HG03097 (cell line): ENCODE results near the gene MSLN.
"Not testable (repeated sequence)": the region's sequence is repeated elsewhere in the genome, so short reads cannot be mapped to it uniquely, and the experiment has no call there.

Source experiments
- ATAC-seq: cut with Tn5 transposase; IDR thresholded peaks from one replicate; pipeline ENCODE4 v1.9.1; 2021; ENCODE audit not compliant: unreplicated experiment, low FRiP score

Gene MSLN

GRCh38 chr16:760545-761343, at the start of gene MSLN:
Gene MSLN (plus strand): TSS chr16:760734. CDS start chr16:762681, 1,947 bp downstream.
- ATAC-seq, result no peak

- no peak for ATAC-seq
These were observed 49.5 kb upstream of the MSLN start for GRCh38 chr16:711084-711483.

- no peak for ATAC-seq
These were observed 48.8 kb upstream of the MSLN start for GRCh38 chr16:711548-712320.

GRCh38 chr16:712740-713250, 47.7 kb upstream of the MSLN start:
- ATAC-seq, result not testable (repeated sequence)

- no peak for ATAC-seq
These were observed 46.5 kb upstream of the MSLN start for GRCh38 chr16:714079-714478.

GRCh38 chr16:714558-715476, 45.7 kb upstream of the MSLN start, which contains the start of gene METRN:
Gene METRN (plus strand): TSS chr16:715118. CDS start chr16:715290, 172 bp downstream.
- peak; percentile 47 for ATAC-seq

- ATAC-seq, result no peak
These were observed 44.9 kb upstream of the MSLN start for GRCh38 chr16:715477-716199.

GRCh38 chr16:716200-716568, 44.4 kb upstream of the MSLN start:
- no peak for ATAC-seq

GRCh38 chr16:716768-717325, 43.7 kb upstream of the MSLN start:
- ATAC-seq, result no peak

- ATAC-seq, result no peak
These were observed 42.9 kb upstream of the MSLN start for GRCh38 chr16:717450-718245.

GRCh38 chr16:718389-718788, 42.1 kb upstream of the MSLN start:
- no peak for ATAC-seq

- ATAC-seq, result no peak
These were observed 41.6 kb upstream of the MSLN start for GRCh38 chr16:718922-719321.

GRCh38 chr16:719815-720446, 40.6 kb upstream of the MSLN start:
- no peak for ATAC-seq

- ATAC-seq, result peak; percentile 15
These were observed 40.0 kb upstream of the MSLN start for GRCh38 chr16:720447-720989.

GRCh38 chr16:720990-721764, 39.4 kb upstream of the MSLN start, which contains the start of gene ANTKMT:
Gene ANTKMT (plus strand): TSS chr16:721146. CDS start chr16:721275, 129 bp downstream.
- peak; percentile 61 for ATAC-seq

GRCh38 chr16:721765-722540, 38.6 kb upstream of the MSLN start:
- ATAC-seq, result no peak
